ENCODE results near the gene TEP1. TPM values are rescaled to one million over a fixed set of nuclear protein-coding genes. Genes with fewer than 3 reads are reported as not detected.
"Not testable (repeated sequence)": the region's sequence is repeated elsewhere in the genome, so short reads cannot be mapped to it uniquely, and the experiment has no call there.

Gene TEP1
- total RNA-seq, 2 donors from 2014 or later = 53.7 to 71.3 TPM

DNA sequence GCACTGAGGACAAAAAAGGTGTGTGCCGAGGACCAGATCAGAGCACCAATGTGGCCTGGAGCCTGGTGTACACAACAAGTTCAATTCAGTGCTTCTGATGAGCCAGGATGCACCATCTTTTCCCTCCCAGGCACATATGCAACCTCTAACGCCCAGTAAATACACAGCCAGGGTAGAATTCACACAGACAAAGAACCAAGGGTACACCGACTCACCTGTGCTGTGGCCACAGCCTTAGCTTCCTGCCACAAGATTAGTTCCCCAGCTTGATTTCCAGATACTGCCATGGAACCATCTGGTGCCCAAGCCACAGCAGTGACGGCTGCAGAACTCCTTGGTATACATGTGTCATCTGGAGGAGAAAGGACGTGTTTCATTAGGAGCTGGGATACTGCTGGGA is 40.5 kb downstream of the TEP1 start:
- no peak overlapping the region for H3K27ac ChIP-seq
- no peak overlapping the region for H3K4me3 ChIP-seq
- H3K4me1 ChIP-seq = no peaks in the 10 kb centered on the region
- no peaks in the 10 kb centered on the region for H3K9me3 ChIP-seq
- intact Hi-C loops (cut with DNase I) = no loop called here
- no peak for DNase-seq
- H3K36me3 ChIP-seq = peaks cover 21% of the 10 kb centered on the region
- H3K9ac ChIP-seq (ENCODE audit: low read depth in 2 of 2, low read length in 2 of 2) = no peak overlapping the region
- TF ChIP-seq, protein P1, sequence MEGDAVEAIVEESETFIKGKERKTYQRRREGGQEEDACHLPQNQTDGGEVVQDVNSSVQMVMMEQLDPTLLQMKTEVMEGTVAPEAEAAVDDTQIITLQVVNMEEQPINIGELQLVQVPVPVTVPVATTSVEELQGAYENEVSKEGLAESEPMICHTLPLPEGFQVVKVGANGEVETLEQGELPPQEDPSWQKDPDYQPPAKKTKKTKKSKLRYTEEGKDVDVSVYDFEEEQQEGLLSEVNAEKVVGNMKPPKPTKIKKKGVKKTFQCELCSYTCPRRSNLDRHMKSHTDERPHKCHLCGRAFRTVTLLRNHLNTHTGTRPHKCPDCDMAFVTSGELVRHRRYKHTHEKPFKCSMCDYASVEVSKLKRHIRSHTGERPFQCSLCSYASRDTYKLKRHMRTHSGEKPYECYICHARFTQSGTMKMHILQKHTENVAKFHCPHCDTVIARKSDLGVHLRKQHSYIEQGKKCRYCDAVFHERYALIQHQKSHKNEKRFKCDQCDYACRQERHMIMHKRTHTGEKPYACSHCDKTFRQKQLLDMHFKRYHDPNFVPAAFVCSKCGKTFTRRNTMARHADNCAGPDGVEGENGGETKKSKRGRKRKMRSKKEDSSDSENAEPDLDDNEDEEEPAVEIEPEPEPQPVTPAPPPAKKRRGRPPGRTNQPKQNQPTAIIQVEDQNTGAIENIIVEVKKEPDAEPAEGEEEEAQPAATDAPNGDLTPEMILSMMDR (IDR thresholded peaks at IDR 0.05) = no peak
- no peaks in the 10 kb centered on the region for H3K27me3 ChIP-seq

DNA sequence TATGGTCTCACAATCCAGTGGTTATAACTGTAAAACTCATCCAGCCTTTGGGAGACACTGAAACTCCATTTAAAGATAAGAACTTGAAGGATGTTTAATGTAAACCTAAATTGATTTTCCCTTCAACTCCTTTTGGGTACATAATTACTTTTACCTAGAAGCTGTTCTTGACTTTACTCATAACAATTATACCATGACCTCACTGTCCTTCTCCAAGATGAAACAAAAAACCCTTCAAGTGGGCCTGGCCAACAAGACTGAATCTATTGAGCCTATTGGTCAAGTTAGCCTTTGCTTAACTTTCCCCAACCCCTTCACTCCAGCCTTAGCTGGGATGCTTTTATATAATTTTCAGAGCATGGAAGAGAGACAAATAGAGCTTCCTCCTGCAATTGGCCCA is 47.4 kb downstream of the TEP1 start:
- H3K27ac ChIP-seq = no peak overlapping the region
- peaks cover 5% of the 10 kb centered on the region for H3K36me3 ChIP-seq
- TF ChIP-seq, protein P1 (IDR thresholded peaks at IDR 0.05) = no peak
- no peaks in the 10 kb centered on the region for H3K9me3 ChIP-seq
- H3K9ac ChIP-seq (ENCODE audit: low read depth in 2 of 2, low read length in 2 of 2) = no peak overlapping the region
- intact Hi-C loops (cut with DNase I) = loop anchor here (10.0 kb wide), 1 partner anchor 89 kb away; the partner anchor contains the start of genes APEX1 and OSGEP
- no peaks in the 10 kb centered on the region for H3K27me3 ChIP-seq
- H3K4me3 ChIP-seq = no peak overlapping the region
- DNase-seq = no peak
- H3K4me1 ChIP-seq = no peaks in the 10 kb centered on the region

DNA sequence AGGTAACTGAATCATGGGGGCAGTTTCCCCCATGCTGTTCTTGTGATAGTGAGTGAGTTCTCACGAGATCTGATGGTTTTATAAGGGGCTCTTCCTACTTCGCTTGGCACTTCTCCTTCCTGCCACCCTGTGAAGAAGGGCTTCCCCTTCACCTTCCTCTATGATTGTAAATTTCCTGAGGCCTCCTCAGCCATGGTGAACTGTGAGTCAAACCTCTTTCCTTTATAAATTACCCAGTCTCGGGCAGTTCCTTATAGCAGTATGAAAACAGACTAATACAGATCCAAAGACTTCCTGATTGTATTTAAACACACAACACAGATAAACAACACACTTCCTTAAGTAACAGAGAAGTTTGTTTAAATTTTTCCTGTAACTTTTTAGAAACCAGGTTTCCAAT is 54.8 kb downstream of the TEP1 start:
- H3K4me1 ChIP-seq; H3K9me3 ChIP-seq; H3K27me3 ChIP-seq; H3K9ac ChIP-seq (ENCODE audit: low read depth in 2 of 2, low read length in 2 of 2); H3K36me3 ChIP-seq; intact Hi-C loops (cut with DNase I); DNase-seq; H3K4me3 ChIP-seq; H3K27ac ChIP-seq: not testable (repeated sequence)

DNA sequence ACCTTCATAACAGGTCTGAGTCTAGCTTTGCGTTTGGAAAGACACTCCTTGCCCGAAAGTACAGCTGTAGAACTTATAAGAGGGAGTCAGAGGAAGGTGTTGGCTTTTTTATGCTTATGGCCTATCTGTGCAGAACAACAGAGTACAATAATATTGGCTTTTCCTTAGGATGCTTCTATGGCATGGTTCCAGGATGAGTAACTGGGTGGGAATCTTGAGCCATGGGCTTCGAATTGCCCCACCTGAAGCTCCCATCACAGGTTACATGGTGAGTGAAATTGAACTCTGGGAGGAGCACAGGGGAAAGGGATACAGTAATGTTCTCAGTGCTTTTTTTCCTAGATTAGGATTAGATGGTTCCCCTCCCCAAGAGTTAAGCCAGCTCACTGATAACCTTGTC is 56.9 kb downstream of the TEP1 start:
- no peaks in the 10 kb centered on the region for H3K36me3 ChIP-seq
- intact Hi-C loops (cut with DNase I) = no loop called here

DNA sequence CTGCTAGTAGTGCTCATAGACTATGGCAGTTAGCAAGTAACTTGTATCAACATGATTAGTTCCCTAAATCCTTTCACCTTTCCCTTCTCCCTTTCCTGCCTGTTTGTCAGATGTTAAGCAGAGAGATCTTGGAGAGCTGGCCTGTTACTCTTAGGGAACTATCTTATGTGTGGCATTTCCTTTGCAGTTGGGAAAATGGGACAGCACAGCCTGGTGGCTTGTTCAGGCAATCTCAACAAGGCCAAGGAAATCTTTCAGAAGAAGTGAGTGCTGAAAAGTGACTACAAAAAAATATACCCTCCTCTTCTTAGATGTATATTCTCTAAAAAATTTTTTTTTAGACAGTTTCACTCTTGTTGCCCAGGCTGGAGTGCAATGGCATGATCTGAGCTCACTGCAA is 62.4 kb downstream of the TEP1 start:
- intact Hi-C loops (cut with DNase I) = no loop called here
- Histone ChIP-seq H3K27me3 (no peaks in the 10 kb centered on the region), H3K4me3 (no peak overlapping the region), H3K4me1 (no peaks in the 10 kb centered on the region), H3K36me3 (no peaks in the 10 kb centered on the region), H3K9ac (ENCODE audit: low read depth in 2 of 2, low read length in 2 of 2) (no peak overlapping the region), H3K9me3 (no peaks in the 10 kb centered on the region), H3K27ac (no peak overlapping the region)
- TF ChIP-seq, protein P1 (IDR thresholded peaks at IDR 0.05) = no peak
- DNase-seq = no peak

More for the DNA sequence above, 56.9 kb downstream of the TEP1 start:
- Histone ChIP-seq H3K27ac (no peak overlapping the region), H3K27me3 (no peaks in the 10 kb centered on the region), H3K9ac (ENCODE audit: low read depth in 2 of 2, low read length in 2 of 2) (no peak overlapping the region), H3K4me3 (no peak overlapping the region), H3K4me1 (no peaks in the 10 kb centered on the region), H3K9me3 (no peaks in the 10 kb centered on the region)
- TF ChIP-seq, protein P1 (IDR thresholded peaks at IDR 0.05) = no peak
- no peak for DNase-seq

DNA sequence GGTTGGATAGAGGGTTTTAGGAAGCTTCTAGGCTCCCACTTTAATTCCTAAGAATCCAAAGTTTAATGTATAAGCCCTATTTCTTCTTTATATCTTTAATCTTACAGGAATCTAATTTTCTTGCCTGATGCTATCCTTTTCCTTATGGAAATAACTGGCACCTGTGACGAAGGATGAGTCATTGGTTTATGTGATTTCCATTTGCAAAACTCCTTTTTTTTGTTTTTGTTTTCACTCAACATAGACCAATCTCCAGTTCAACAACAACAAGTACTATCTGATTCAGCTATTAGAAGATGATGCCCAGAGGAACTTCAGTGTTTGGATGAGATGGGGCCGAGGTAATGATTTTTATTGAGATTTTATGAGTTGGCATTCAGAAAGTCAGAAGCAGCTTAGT is 63.0 kb downstream of the TEP1 start:
- Histone ChIP-seq H3K9ac (ENCODE audit: low read depth in 2 of 2, low read length in 2 of 2) (no peak overlapping the region), H3K27me3 (no peaks in the 10 kb centered on the region), H3K4me3 (no peak overlapping the region), H3K4me1 (no peaks in the 10 kb centered on the region), H3K9me3 (no peaks in the 10 kb centered on the region), H3K27ac (no peak overlapping the region), H3K36me3 (no peaks in the 10 kb centered on the region)
- no peak for DNase-seq
- TF ChIP-seq, protein P1 (IDR thresholded peaks at IDR 0.05) = no peak
- intact Hi-C loops (cut with DNase I) = no loop called here
